Right lobe of liver (tissue), 4 donors: ENCODE data around the gene KIF3C.

Experiments used
- POLR2A ChIP-seq: fragments of 450-650 bp; IDR thresholded peaks from one replicate; pipeline ENCODE4 v1.6.1; 2017; ENCODE audit warnings: antibody characterized with exemption, mild to moderate bottlenecking
- TF ChIP-seq, protein P1 (sequence below), 4 donors: fragments of 200-600 bp in 3 of 4; fragments of 450-650 bp in 1 of 4; IDR thresholded peaks; one replicate each; pipeline versions ENCODE4 v1.5.1 to v1.8.0; 2016 to 2022; ENCODE audit warnings: antibody characterized with exemption in 4 of 4, mild to moderate bottlenecking in 2 of 4
- donor health status: DM: no; HTN: no; CAD: no.
- donor health status: DM: no; HTN: no; CAD: no.
- donor health status: DM: no; HTN: yes; CAD: no.

GRCh38 chr2:25989154-25989553, 6.9 kb upstream of the KIF3C start:
- TF ChIP-seq, protein P1, sequence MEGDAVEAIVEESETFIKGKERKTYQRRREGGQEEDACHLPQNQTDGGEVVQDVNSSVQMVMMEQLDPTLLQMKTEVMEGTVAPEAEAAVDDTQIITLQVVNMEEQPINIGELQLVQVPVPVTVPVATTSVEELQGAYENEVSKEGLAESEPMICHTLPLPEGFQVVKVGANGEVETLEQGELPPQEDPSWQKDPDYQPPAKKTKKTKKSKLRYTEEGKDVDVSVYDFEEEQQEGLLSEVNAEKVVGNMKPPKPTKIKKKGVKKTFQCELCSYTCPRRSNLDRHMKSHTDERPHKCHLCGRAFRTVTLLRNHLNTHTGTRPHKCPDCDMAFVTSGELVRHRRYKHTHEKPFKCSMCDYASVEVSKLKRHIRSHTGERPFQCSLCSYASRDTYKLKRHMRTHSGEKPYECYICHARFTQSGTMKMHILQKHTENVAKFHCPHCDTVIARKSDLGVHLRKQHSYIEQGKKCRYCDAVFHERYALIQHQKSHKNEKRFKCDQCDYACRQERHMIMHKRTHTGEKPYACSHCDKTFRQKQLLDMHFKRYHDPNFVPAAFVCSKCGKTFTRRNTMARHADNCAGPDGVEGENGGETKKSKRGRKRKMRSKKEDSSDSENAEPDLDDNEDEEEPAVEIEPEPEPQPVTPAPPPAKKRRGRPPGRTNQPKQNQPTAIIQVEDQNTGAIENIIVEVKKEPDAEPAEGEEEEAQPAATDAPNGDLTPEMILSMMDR (IDR thresholded peaks at IDR 0.05): no peak
- TF ChIP-seq POLR2A: no peak
